Activated T-cell treated with anti-CD3 and anti-CD28 coated beads, Interleukin-2, amount 50 U/mL, for 4 hours (primary cell): Measurements from ENCODE around the gene CBX4. TPM values are rescaled to one million over a fixed set of nuclear protein-coding genes. Genes with fewer than 3 reads are reported as not detected.
A peak's percentile ranks its signal among the peaks of the same experiment; 100 is the strongest.

Experiments
- ATAC-seq, 2 donors: fragments of 200-7000 bp; cut with Tn5 transposase; one replicate each; pipeline ENCODE4 v1.10.0; 2021
- DNase-seq: peaks from one replicate; pipeline ENCODE4 v3.0.0-alpha.2; 2020
- H3K27me3 Mint-ChIP-seq: one replicate; pipeline ENCODE4 v1.8.0; 2021; ENCODE audit warnings: low read depth, mixed read lengths
- H3K36me3 Mint-ChIP-seq: one replicate; pipeline ENCODE4 v1.8.0; 2022; ENCODE audit warnings: mixed read lengths; ENCODE audit not compliant: insufficient read depth
- H3K4me1 Mint-ChIP-seq: one replicate; pipeline ENCODE4 v1.8.0; 2021; ENCODE audit warnings: low read depth, mixed read lengths
- H3K4me3 Mint-ChIP-seq: one replicate; pipeline ENCODE4 v1.8.0; 2021; ENCODE audit warnings: mild to moderate bottlenecking, moderate library complexity, mixed read lengths
- H3K9me3 Mint-ChIP-seq: one replicate; pipeline ENCODE4 v1.8.0; 2021; ENCODE audit warnings: mixed read lengths
- total RNA-seq, 3 donors: library from RNA; stranded (reverse); gene quantifications; one replicate each; pipeline ENCODE4 v1.2.1, GENCODE V29; 2021

The CBX4 gene
- 10 to 100 TPM; 15.3 to 16.4 (median 15.3) TPM for total RNA-seq

DNA sequence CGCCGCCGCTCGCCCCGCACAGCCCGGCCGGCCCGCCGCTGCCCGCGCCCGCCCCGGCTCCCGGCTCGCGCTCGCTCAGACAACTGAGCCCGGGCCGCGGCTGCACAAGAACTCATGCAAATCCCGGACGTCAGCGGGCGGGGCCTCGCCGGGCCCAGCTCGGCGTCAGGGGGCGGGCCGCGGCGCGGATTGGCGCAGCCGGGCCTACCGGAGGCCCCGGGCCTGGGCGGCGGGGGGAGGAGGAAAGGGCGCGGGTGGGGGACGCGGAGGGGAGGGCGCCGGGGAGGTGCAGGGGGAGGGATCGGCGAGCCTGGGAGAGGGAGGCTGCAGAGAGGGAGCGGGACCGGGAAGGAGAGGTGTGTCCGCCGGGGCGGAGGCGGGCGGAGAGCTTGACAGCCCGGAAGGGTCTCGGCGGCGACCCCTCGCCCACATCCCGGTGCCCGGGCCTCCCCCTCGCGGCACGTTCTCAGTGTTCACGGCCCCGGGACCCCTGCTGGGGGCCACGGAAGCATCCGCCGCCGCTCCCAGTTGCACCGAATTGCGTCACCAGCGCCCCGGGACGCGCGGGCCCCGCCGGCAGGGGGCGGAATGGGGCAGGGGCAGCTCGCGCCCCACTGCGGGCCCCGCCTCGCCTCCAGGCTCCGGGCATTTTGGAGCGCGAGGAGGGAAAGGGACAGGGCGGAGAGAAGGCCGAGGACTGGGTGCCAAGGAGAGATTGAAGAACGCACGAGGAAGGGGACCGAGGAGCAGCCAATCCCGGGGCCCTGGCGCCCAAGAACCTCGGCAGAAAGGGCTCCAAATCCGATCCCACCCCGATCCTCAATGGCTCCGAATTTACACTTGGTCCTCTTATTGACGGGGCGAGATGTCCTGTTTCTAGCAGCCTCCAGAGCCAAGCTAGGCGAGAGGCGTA is at the start of gene CBX4:
TSS of gene CBX4 (minus strand) at position 85 of the 913 bp plus-strand sequence. CDS start 189 bp downstream, outside the sequence.
- peak; percentile 87 for DNase-seq
- peaks cover 1% of the 10 kb centered on the region for H3K36me3 Mint-ChIP-seq
- H3K4me1 Mint-ChIP-seq = peaks cover 44% of the 10 kb centered on the region
- peak; percentile 89 for ATAC-seq
- peaks cover 23% of the 10 kb centered on the region for H3K27me3 Mint-ChIP-seq
- no peaks in the 10 kb centered on the region for H3K9me3 Mint-ChIP-seq
- peak within 1 kb of the TSS; percentile 86 for H3K4me3 Mint-ChIP-seq

DNA sequence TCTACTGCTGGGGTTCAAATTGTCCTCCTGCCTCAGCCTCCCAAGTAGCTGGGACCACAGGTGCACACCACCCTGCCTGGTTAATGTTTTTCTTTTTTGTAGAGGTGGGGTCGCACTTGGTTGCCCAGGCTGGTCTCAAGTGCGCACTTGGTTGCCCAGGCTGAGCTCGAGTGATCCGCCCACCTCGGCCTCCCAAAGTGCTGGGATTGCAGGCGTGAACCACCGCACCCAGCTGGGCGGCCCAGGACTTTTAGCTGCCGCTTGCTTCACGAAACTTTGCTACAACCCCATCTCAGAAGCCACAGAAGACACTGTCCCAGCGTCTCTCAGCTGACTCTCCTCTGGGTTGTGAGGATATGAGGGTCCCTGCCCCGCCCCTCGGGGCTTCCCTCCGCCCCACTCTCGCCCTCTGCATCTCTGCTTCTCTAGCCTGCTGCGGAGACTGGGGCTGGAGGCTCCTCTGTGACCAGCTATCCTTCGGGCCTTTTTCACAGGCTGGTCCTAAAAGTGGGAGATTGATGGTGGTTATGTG is 48.8 kb upstream of the CBX4 start:
- ATAC-seq = no peak
- Mint-ChIP-seq H3K36me3 (no peaks in the 10 kb centered on the region), H3K4me1 (no peaks in the 10 kb centered on the region), H3K9me3 (no peaks in the 10 kb centered on the region), H3K27me3 (peaks cover 62% of the 10 kb centered on the region), H3K4me3 (no peak overlapping the region)
- no peak for DNase-seq

- H3K4me1 Mint-ChIP-seq = no peaks in the 10 kb centered on the region
- no peak overlapping the region for H3K4me3 Mint-ChIP-seq
- H3K36me3 Mint-ChIP-seq = no peaks in the 10 kb centered on the region
- DNase-seq (no peak), ATAC-seq (no peak)
- peaks cover 59% of the 10 kb centered on the region for H3K27me3 Mint-ChIP-seq
- H3K9me3 Mint-ChIP-seq = no peaks in the 10 kb centered on the region
These were observed 48.3 kb upstream of the CBX4 start for GRCh38 chr17:79887451-79887991.

DNA sequence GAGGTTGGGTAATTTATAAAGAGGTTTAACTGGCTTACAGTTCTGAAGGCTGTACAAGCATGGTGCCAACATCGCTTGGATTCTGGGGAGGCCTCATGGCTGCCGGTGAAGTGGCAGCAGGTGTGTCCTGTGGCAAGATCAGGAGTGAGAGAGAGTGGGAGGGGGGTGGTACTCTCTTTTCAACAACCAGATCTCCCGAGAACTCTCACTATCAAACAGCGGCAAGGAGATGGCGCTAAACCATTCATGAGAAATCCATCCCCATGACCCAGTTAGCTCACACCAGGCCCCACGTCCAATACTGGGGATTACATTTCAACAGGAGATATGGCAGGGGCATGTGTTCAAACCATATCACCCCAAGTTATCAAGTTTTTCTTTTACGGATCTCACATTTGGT is 44.0 kb upstream of the CBX4 start:
- H3K4me3 Mint-ChIP-seq = no peak overlapping the region
- ATAC-seq = no peak
- peaks cover 26% of the 10 kb centered on the region for H3K27me3 Mint-ChIP-seq
- DNase-seq = no peak
- H3K36me3 Mint-ChIP-seq = no peaks in the 10 kb centered on the region
- H3K9me3 Mint-ChIP-seq = no peaks in the 10 kb centered on the region
- no peaks in the 10 kb centered on the region for H3K4me1 Mint-ChIP-seq

- Mint-ChIP-seq H3K4me1 (no peaks in the 10 kb centered on the region), H3K36me3 (no peaks in the 10 kb centered on the region), H3K9me3 (no peaks in the 10 kb centered on the region), H3K4me3 (no peak overlapping the region), H3K27me3 (peaks cover 8% of the 10 kb centered on the region)
- DNase-seq (no peak), ATAC-seq (no peak)
These were observed 39.2 kb upstream of the CBX4 start for GRCh38 chr17:79878329-79878947.

- H3K4me1 Mint-ChIP-seq = peaks cover 4% of the 10 kb centered on the region
- no peak for ATAC-seq
These were observed 37.8 kb upstream of the CBX4 start for GRCh38 chr17:79877041-79877440.

GRCh38 chr17:79875511-79875910 is 36.3 kb upstream of the CBX4 start:
- ATAC-seq (no peak), DNase-seq (no peak)
- Mint-ChIP-seq H3K27me3 (peaks cover 6% of the 10 kb centered on the region), H3K4me3 (no peak overlapping the region), H3K4me1 (peaks cover 4% of the 10 kb centered on the region), H3K9me3 (no peaks in the 10 kb centered on the region), H3K36me3 (no peaks in the 10 kb centered on the region)

More at GRCh38 chr17:79877041-79877440, 37.8 kb upstream of the CBX4 start:
- H3K36me3 Mint-ChIP-seq = no peaks in the 10 kb centered on the region
- H3K4me3 Mint-ChIP-seq = no peak overlapping the region
- peaks cover 7% of the 10 kb centered on the region for H3K27me3 Mint-ChIP-seq
- DNase-seq = no peak
- H3K9me3 Mint-ChIP-seq = no peaks in the 10 kb centered on the region

DNA sequence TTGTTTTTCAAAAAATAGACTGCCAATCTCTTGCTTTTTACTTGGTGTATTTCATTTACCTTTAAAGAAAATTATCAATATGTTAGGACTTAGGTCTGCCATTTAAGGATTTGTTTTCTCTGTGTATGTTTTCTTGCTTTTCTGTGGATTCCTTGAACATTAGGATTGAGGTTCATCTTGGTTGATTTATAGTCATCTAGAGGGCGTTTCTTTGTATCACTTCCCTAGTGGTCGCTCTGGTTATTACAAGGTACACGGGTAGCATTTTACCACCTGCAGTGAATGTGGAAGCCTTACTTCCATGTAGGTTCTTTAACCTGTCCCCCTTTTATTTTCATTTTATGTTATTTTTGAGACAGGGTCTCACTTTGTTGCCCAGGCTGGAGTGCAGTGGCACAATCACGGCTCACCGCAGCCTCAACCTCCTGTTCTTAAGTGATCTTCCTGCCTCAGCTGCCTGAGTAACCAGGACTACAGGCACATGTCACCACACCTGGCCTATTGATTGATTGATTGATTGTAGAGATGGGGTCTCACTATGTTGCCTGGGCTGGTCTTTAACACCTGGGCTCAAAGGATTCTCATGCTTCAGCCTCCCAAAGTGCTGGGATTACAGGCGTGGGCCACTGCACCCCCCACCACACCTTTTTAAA is 35.2 kb upstream of the CBX4 start:
- H3K36me3 Mint-ChIP-seq = no peaks in the 10 kb centered on the region
- ATAC-seq (peak in 1 of 2 donors; percentile 50), DNase-seq (no peak)
- H3K4me3 Mint-ChIP-seq = no peak overlapping the region
- peaks cover 4% of the 10 kb centered on the region for H3K4me1 Mint-ChIP-seq
- H3K27me3 Mint-ChIP-seq = peaks cover 6% of the 10 kb centered on the region
- H3K9me3 Mint-ChIP-seq = no peaks in the 10 kb centered on the region

DNA sequence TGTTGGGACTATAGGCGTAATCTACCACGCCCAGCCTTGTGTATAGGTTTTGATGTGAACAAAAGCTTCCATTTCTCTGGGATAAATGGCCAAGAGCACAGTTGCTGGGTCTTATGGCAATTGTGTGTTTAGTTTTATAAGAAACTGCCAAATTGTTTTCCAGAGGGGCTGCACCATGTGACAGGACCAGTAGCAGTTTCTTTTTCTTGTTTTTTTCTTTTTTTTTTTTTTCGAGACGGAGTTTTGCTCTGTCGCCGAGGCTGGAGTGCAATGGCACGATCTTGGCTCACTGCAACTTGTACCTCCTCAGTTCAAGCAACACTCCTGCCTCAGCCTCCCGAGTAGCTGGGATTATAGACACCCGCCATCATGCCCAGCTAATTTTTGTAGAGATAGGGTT is 34.3 kb upstream of the CBX4 start:
- DNase-seq (no peak), ATAC-seq (no peak)
- Mint-ChIP-seq H3K4me1 (peaks cover 4% of the 10 kb centered on the region), H3K9me3 (no peaks in the 10 kb centered on the region), H3K27me3 (peaks cover 6% of the 10 kb centered on the region), H3K4me3 (no peak overlapping the region), H3K36me3 (no peaks in the 10 kb centered on the region)

DNA sequence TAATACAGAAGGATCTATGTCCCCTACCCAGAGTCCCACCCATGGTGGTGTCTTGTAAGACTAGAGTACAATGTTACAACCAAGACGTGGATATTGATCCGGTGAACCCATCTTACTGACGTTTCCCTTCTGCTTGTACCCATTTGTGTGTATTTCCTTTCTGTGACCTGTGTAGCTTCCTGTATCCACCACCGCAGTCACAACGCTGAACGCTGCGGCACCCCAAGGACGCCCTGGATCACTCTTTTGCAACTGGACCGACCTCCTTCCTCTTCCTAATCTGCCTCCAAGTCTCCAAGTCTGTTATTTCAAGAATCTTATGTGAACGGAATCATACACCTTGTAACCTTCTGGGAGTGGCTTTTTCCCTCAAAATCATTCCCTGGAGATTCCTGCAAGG is 33.5 kb upstream of the CBX4 start:
- DNase-seq (no peak), ATAC-seq (no peak)
- Mint-ChIP-seq H3K9me3 (no peaks in the 10 kb centered on the region), H3K4me1 (peaks cover 4% of the 10 kb centered on the region), H3K4me3 (no peak overlapping the region), H3K36me3 (no peaks in the 10 kb centered on the region), H3K27me3 (peaks cover 7% of the 10 kb centered on the region)

- H3K4me3 Mint-ChIP-seq = no peak overlapping the region
These were observed 31.9 kb upstream of the CBX4 start for GRCh38 chr17:79871131-79871530.

GRCh38 chr17:79870540-79870939 is 31.3 kb upstream of the CBX4 start:
- no peaks in the 10 kb centered on the region for H3K36me3 Mint-ChIP-seq
- H3K4me1 Mint-ChIP-seq = peaks cover 10% of the 10 kb centered on the region
- no peak overlapping the region for H3K4me3 Mint-ChIP-seq
- ATAC-seq (no peak), DNase-seq (no peak)
- H3K27me3 Mint-ChIP-seq = peaks cover 6% of the 10 kb centered on the region
- no peaks in the 10 kb centered on the region for H3K9me3 Mint-ChIP-seq

More at GRCh38 chr17:79871131-79871530, 31.9 kb upstream of the CBX4 start:
- Mint-ChIP-seq H3K9me3 (no peaks in the 10 kb centered on the region), H3K27me3 (peaks cover 4% of the 10 kb centered on the region), H3K4me1 (peaks cover 10% of the 10 kb centered on the region), H3K36me3 (no peaks in the 10 kb centered on the region)
- ATAC-seq (no peak), DNase-seq (no peak)

DNA sequence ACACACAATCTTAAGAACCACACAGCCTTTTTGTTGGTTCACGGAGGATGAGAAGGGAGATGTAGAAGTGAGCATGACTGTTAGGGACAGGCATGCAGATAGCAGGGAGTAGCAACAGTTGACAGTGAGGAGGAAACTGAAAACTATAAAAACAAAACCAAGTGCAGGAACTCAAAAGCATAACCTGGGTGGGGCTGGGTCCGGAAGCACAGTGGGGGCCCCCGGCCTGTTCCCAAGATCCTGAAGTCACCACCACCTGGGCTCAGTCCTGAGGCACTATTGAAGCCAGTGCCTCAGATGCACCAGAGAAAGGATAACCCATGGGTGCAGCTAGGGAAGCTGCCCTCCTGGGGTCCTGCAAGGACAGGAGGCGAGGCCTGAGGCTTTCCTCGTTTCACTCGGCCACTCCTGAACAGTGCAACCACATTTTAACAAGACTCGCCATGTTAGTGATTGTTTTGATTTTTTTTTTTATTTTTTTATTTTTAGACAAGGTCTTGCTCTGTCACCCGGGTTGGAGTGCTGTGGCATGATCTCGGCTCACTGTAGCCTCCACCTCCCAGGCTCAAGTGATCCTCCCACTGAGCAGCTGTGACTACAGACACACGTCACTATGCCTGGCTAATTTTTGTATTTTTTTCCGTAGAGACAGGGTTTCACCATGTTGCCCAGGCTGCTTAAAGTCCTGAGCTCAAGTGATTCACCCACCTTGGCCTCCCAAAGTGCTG is 27.7 kb upstream of the CBX4 start:
- Mint-ChIP-seq H3K36me3 (no peaks in the 10 kb centered on the region), H3K9me3 (no peaks in the 10 kb centered on the region), H3K4me3 (no peak overlapping the region), H3K27me3 (peaks cover 24% of the 10 kb centered on the region), H3K4me1 (peaks cover 6% of the 10 kb centered on the region)
- ATAC-seq (peak in 1 of 2 donors; percentile 71), DNase-seq (no peak)
